ENCODE measurements around the gene LSS.
"Not testable (repeated sequence)": the region's sequence is repeated elsewhere in the genome, so short reads cannot be mapped to it uniquely, and the experiment has no call there.

The LSS gene

GRCh38 chr21:46202592-46203202 lies 25.9 kb downstream of the LSS start:
- no peak for DNase-seq

- DNase-seq: not testable (repeated sequence)
Observed at GRCh38 chr21:46200877-46201803, 27.4 kb downstream of the LSS start.

- no peak for DNase-seq
Observed at GRCh38 chr21:46199436-46200373, 28.9 kb downstream of the LSS start.

- peak; percentile 10 for DNase-seq
Observed at GRCh38 chr21:46196733-46197132, 31.8 kb downstream of the LSS start.

- DNase-seq: no peak
Observed at GRCh38 chr21:46195595-46196195, 32.9 kb downstream of the LSS start.

- DNase-seq: no peak
Observed at GRCh38 chr21:46194374-46195334, 33.9 kb downstream of the LSS start.

GRCh38 chr21:46193829-46194373 lies 34.7 kb downstream of the LSS start:
- DNase-seq: no peak

- DNase-seq: no peak
Observed at GRCh38 chr21:46191686-46192575, 36.6 kb downstream of the LSS start.

GRCh38 chr21:46191257-46191685 lies 37.3 kb downstream of the LSS start:
- DNase-seq: no peak

- DNase-seq: no peak
Observed at GRCh38 chr21:46190491-46191131, 38.0 kb downstream of the LSS start.

GRCh38 chr21:46189959-46190490 lies 38.5 kb downstream of the LSS start:
- no peak for DNase-seq

- DNase-seq: no peak
Observed at GRCh38 chr21:46189213-46189958, 39.2 kb downstream of the LSS start.

GRCh38 chr21:46188226-46189212 lies 40.1 kb downstream of the LSS start:
- DNase-seq: no peak

GRCh38 chr21:46187814-46188213 lies 40.8 kb downstream of the LSS start:
- DNase-seq: no peak

- DNase-seq: no peak
Observed at GRCh38 chr21:46187261-46187660, 41.3 kb downstream of the LSS start.

- DNase-seq: no peak
Observed at GRCh38 chr21:46185716-46186115, 42.9 kb downstream of the LSS start.
